NB4 (cell line): ENCODE results near the gene COG2.

Source experiments
- DNase-seq: peaks from one replicate; pipeline ENCODE4 v3.0.0; 2010; ENCODE audit warnings: low read depth
- H3K4me3 ChIP-seq: one replicate; pipeline ENCODE4 v1.5.1; 2011; ENCODE audit warnings: mild to moderate bottlenecking, low read depth, low read length, moderate library complexity
- CTCF ChIP-seq: IDR thresholded peaks from one replicate; pipeline ENCODE4 v1.5.1; 2012; ENCODE audit warnings: low read depth, low read length
- MYC ChIP-seq: IDR thresholded peaks from 2 replicates; pipeline ENCODE4 v1.6.1; 2011; ENCODE audit warnings: low read depth, low read length
- POLR2A ChIP-seq: IDR thresholded peaks from 2 replicates; pipeline ENCODE4 v1.6.1; 2011; ENCODE audit warnings: mild to moderate bottlenecking; ENCODE audit not compliant: insufficient read length; ENCODE audit errors: extremely low read depth
- TF ChIP-seq, protein P1 (sequence below): IDR thresholded peaks from 2 replicates; pipeline ENCODE4 v1.6.1; 2011; ENCODE audit warnings: low read depth, low read length

The COG2 gene

DNA sequence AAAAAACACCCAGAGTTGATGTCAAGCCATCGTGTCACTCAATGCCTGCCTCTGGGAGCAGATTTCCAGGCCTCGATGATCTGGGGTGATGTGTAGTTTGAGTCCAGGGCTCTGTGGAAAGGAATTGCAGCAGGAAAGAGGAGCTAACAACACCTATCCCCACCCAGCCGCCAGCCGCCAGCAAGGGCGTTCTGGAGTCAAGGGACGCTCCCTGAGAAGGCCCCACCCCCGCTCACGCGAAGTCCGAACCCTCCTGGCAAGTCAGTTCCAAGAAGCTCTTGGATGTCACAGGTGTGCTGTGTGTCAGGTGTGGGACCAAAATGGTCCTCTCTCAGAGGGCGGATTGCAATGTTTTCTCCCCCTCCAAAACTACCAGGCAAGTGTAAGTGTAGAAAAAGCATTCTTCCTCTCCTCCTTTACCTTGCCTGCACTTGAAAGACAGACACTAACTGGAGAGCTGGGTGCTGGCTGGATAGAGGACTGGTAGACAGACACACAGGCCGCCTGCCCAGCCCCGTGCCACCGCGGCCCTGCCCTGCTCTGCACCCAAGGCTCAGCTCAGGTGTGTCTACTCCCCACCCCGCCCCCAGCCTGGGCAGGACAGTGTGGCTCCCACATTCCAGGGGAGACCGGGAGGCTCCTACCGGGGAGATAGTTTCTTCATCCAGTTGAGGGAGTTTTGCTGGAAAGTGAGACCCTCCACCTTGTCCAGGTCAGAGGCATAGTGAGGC, 63.2 kb downstream of the COG2 start:
- no peak overlapping the region for H3K4me3 ChIP-seq
- no peak for TF ChIP-seq MYC
- TF ChIP-seq, protein P1, sequence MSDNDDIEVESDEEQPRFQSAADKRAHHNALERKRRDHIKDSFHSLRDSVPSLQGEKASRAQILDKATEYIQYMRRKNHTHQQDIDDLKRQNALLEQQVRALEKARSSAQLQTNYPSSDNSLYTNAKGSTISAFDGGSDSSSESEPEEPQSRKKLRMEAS: no peak
- DNase-seq: no peak

- DNase-seq: no peak
- no peak for TF ChIP-seq CTCF
- TF ChIP-seq MYC: no peak
- no peak for TF ChIP-seq POLR2A
- TF ChIP-seq, protein P1: no peak
- no peak overlapping the region for H3K4me3 ChIP-seq
Measured at GRCh38 chr1:230706020-230706699, 63.9 kb downstream of the COG2 start.

- DNase-seq: no peak
- no peak for TF ChIP-seq POLR2A
- no peak for TF ChIP-seq CTCF
- no peak for TF ChIP-seq MYC
- TF ChIP-seq, protein P1: no peak
- no peak overlapping the region for H3K4me3 ChIP-seq
Measured at GRCh38 chr1:230706887-230707731, 64.8 kb downstream of the COG2 start.

- H3K4me3 ChIP-seq: no peak overlapping the region
- TF ChIP-seq POLR2A: no peak
- TF ChIP-seq MYC: no peak
- TF ChIP-seq CTCF: no peak
- TF ChIP-seq, protein P1: no peak
Measured at GRCh38 chr1:230707732-230708630, 65.7 kb downstream of the COG2 start.

GRCh38 chr1:230708631-230709580, 66.6 kb downstream of the COG2 start:
- TF ChIP-seq, protein P1: no peak
- TF ChIP-seq CTCF (no peak), POLR2A (no peak), MYC (no peak)
- H3K4me3 ChIP-seq: no peak overlapping the region
- peak; percentile 8 for DNase-seq

More at GRCh38 chr1:230707732-230708630, 65.7 kb downstream of the COG2 start:
- DNase-seq: no peak
